Pancreas (tissue), 10 donors: ENCODE measurements around the gene SHROOM3. TPM values are rescaled to one million over a fixed set of nuclear protein-coding genes. Genes with fewer than 3 reads are reported as not detected.

Experiments
- ATAC-seq, 4 donors: fragments of 200-7000 bp; cut with Tn5 transposase; one replicate each; pipeline versions ENCODE4 v1.8.0 to v1.9.1; 2020; ENCODE audit warnings: mild to moderate bottlenecking in 4 of 4, moderate library complexity in 4 of 4
- DNase-seq, 6 donors: peaks; one replicate each; pipeline ENCODE4 v3.0.0-alpha.2; 2020
- FAIRE-seq: peaks from 2 replicates; lab custom pipeline; 2012; peaks lifted over from hg19 to GRCh38; lab: Jason Lieb, UNC
- H3K27ac ChIP-seq, 4 donors: fragments of 200-600 bp; sonication (generic); 1 replicate in 3 of 4; 2 replicates in 1 of 4; pipeline versions ENCODE4 v1.5.0 to v1.8.0; 2020
- H3K27me3 ChIP-seq, 4 donors: fragments of 200-600 bp; one replicate each; pipeline ENCODE4 v1.8.0; 2021
- H3K36me3 ChIP-seq, 3 donors: fragments of 200-600 bp; sonication (generic) in 1 of 3; one replicate each; pipeline versions ENCODE4 v1.5.0 to v1.8.0; 2020 to 2021
- H3K4me1 ChIP-seq, 3 donors: fragments of 200-600 bp; one replicate each; pipeline ENCODE4 v1.8.0; 2021
- H3K4me3 ChIP-seq, 4 donors: fragments of 200-600 bp; sonication (generic) in 2 of 4; one replicate each; pipeline versions ENCODE4 v1.5.0 to v1.8.0; 2020 to 2021
- H3K9me3 ChIP-seq, 4 donors: fragments of 200-600 bp; one replicate each; pipeline ENCODE4 v1.8.0; 2021
- CTCF ChIP-seq, 4 donors: fragments of 200-600 bp; sonication (generic) in 3 of 4; IDR thresholded peaks; one replicate each; pipeline versions ENCODE4 v1.5.0 to v1.8.0; 2021; ENCODE audit warnings: antibody characterized with exemption in 4 of 4
- WGBS, 2 donors: extraction: QIAGEN DNeasy Blood & Tissue Kit; methylation state at CpG; one replicate each; pipeline ENCODE4 v1.1.7; 2013; 5-methylcytosine and 5-hydroxymethylcytosine counted together
- intact Hi-C, 3 donors: fragments of 100-400 bp; cut with DNase I; formaldehyde crosslinking; loops; one replicate each; pipeline versions ENCODE4 v1.11.1 to v1.14.2; 2022
- polyA plus RNA-seq, 2 donors: library from polyadenylated mRNA; stranded (reverse); fragments of 200-250 nt; gene quantifications; one replicate each; pipeline ENCODE4 v1.2.3, GENCODE V29; 2013
- total RNA-seq, 6 donors: library from RNA; stranded (reverse); fragmentation: NEBNext Ultra II Directional in 4 of 6; extraction: Animal tissue kit (Norgen Biotek cat#: 25700) in 4 of 6; gene quantifications; one replicate each; pipeline versions ENCODE4 v1.2.1 to v1.2.4, GENCODE V29; 2021 to 2023
- donor health status: healthy with polysubstance abuse.
- donor health status: DM: no; HTN: no; CAD: no; lungs with moderate emphysema.
- donor health status: DM: no; HTN: no; CAD: no.
- donor health status: control.
- donor health status: control.
- donor health status: Bipolar disorder and iron deficiency.
- donor health status: DM: yes; HTN: yes; CAD: no.
- donor health status: DM: no; HTN: no; CAD: no.
- donor health status: DM: no; HTN: no; CAD: no.
- donor health status: DM: yes; HTN: yes; CAD: no.

Gene SHROOM3
- total and polyA plus RNA-seq, 8 donors: 6.2 to 43.5 (median 17.1) TPM

GRCh38 chr4:76694056-76694455 is 259.0 kb downstream of the SHROOM3 start:
- Histone ChIP-seq H3K27ac (peak overlapping the region in 1 of 4 donors; percentile 41), H3K27me3 (no peaks in the 10 kb centered on the region), H3K4me3 (no peak overlapping the region), H3K36me3 (no peaks in the 10 kb centered on the region), H3K4me1 (peaks cover 0 to 10% (median 0%) of the 10 kb centered on the region in 3 donors), H3K9me3 (no peaks in the 10 kb centered on the region)
- no peak for ATAC-seq
- intact Hi-C loops: no loop called here
- FAIRE-seq: no peak
- 66 to 73% methylated on average over 1 of the region's 1 CpG for WGBS, 2 donors
- DNase-seq: no peak
- TF ChIP-seq CTCF (IDR thresholded peaks at IDR 0.05): no peak

- Histone ChIP-seq H3K27me3 (no peaks in the 10 kb centered on the region), H3K27ac (no peak overlapping the region), H3K4me1 (peaks cover 0 to 6% (median 0%) of the 10 kb centered on the region in 3 donors), H3K9me3 (no peaks in the 10 kb centered on the region), H3K4me3 (no peak overlapping the region), H3K36me3 (no peaks in the 10 kb centered on the region)
- DNase-seq (no peak), ATAC-seq (peak in 2 of 4 donors; percentile 29 to 46), FAIRE-seq (no peak)
- no peak for TF ChIP-seq CTCF (IDR thresholded peaks at IDR 0.05)
- 67 to 71% methylated on average over 7 of the region's 7 CpGs for WGBS, 2 donors
- intact Hi-C loops: no loop called here
Measured at GRCh38 chr4:76696109-76696508, 261.1 kb downstream of the SHROOM3 start.

- FAIRE-seq: no peak
Measured at GRCh38 chr4:76697129-76697803, 262.2 kb downstream of the SHROOM3 start.

GRCh38 chr4:76698141-76698540 is 263.1 kb downstream of the SHROOM3 start:
- TF ChIP-seq CTCF (IDR thresholded peaks at IDR 0.05): no peak
- no peak for DNase-seq
- Histone ChIP-seq H3K36me3 (no peaks in the 10 kb centered on the region), H3K4me3 (no peak overlapping the region), H3K27me3 (no peaks in the 10 kb centered on the region), H3K9me3 (no peaks in the 10 kb centered on the region), H3K27ac (no peak overlapping the region), H3K4me1 (peaks cover under 1 to 9% (median 3%) of the 10 kb centered on the region in 3 donors)
- no peak for ATAC-seq
- intact Hi-C loops: no loop called here
- no peak for FAIRE-seq
- 81 to 91% methylated on average over 1 of the region's 1 CpG for WGBS, 2 donors

More at GRCh38 chr4:76697129-76697803, 262.2 kb downstream of the SHROOM3 start:
- Histone ChIP-seq H3K9me3 (no peaks in the 10 kb centered on the region), H3K4me3 (no peak overlapping the region), H3K27me3 (no peaks in the 10 kb centered on the region), H3K4me1 (peaks cover 0 to 4% (median 0%) of the 10 kb centered on the region in 3 donors), H3K27ac (no peak overlapping the region), H3K36me3 (no peaks in the 10 kb centered on the region)
- DNase-seq: no peak
- no peak for ATAC-seq
- intact Hi-C loops: no loop called here
- WGBS, 2 donors: 94 to 95% methylated on average over 3 of the region's 3 CpGs
- no peak for TF ChIP-seq CTCF (IDR thresholded peaks at IDR 0.05)

GRCh38 chr4:76699751-76700310 is 264.8 kb downstream of the SHROOM3 start:
- WGBS, 2 donors: 81 to 83% methylated on average over 4 of the region's 4 CpGs
- H3K27ac ChIP-seq: no peak overlapping the region
- TF ChIP-seq CTCF (IDR thresholded peaks at IDR 0.05): no peak
- no peaks in the 10 kb centered on the region for H3K9me3 ChIP-seq
- H3K4me3 ChIP-seq: no peak overlapping the region
- H3K36me3 ChIP-seq: no peaks in the 10 kb centered on the region
- ATAC-seq (no peak), DNase-seq (no peak), FAIRE-seq (no peak)
- H3K27me3 ChIP-seq: no peaks in the 10 kb centered on the region
- H3K4me1 ChIP-seq: peaks cover 17 to 26% (median 20%) of the 10 kb centered on the region in 3 donors
- intact Hi-C loops: no loop called here
